B cell (primary cell): Measurements from ENCODE around the gene TNFRSF1A. TPM values are rescaled to one million over a fixed set of nuclear protein-coding genes. Genes with fewer than 3 reads are reported as not detected.

ENCODE experiments used
- ATAC-seq: fragments of 200-7000 bp; cut with Tn5 transposase; one replicate; pipeline ENCODE4 v1.10.0; 2021; ENCODE audit warnings: low read depth, mild to moderate bottlenecking, moderate number of reproducible peaks, moderate library complexity
- CTCF ChIA-PET: fragments of 350-600 bp; sonication (Branson Sonifier 250); formaldehyde crosslinking; loops from one replicate; lab custom pipeline; 2021; ENCODE audit warnings: antibody characterized with exemption, inconsistent platforms; lab: Charles Lee
- POLR2A ChIA-PET: fragments of 350-600 bp; sonication (Branson Sonifier 250); formaldehyde crosslinking; loops from one replicate; lab custom pipeline; 2021; ENCODE audit warnings: antibody characterized with exemption; lab: Charles Lee
- DNase-seq: peaks from one replicate; pipeline ENCODE4 v3.0.0; 2013
- H2AFZ ChIP-seq: 2 replicates; pipeline ENCODE4 v1.6.1; 2012; ENCODE audit warnings: mild to moderate bottlenecking, low read depth, low read length; ENCODE audit not compliant: insufficient read depth, poor library complexity, severe bottlenecking
- H3K27ac ChIP-seq, 2 donors: 1 replicate in 1 of 2; 2 replicates in 1 of 2; pipeline ENCODE4 v1.5.1; 2012 to 2013; ENCODE audit warnings: low read length in 2 of 2, mild to moderate bottlenecking in 2 of 2, moderate library complexity in 1 of 2
- H3K27me3 ChIP-seq, 4 experiments: fragments of 200-600 bp in 1 of 4; sonication (generic) in 1 of 4; replicated peaks in 1 of 4; 1 replicate in 2 of 4; 2 replicates in 2 of 4; pipeline versions ENCODE4 v1.6.1 to v1.7.0; 2013 to 2016; ENCODE audit warnings: low read length in 3 of 4, mild to moderate bottlenecking in 2 of 4, mixed read lengths in 1 of 4, moderate library complexity in 1 of 4; ENCODE audit not compliant: insufficient read depth in 4 of 4, control insufficient read depth in 3 of 4; ENCODE audit errors: control extremely low read depth in 1 of 4
- H3K36me3 ChIP-seq, 2 experiments: replicated peaks in 1 of 2; 1 replicate in 1 of 2; 2 replicates in 1 of 2; pipeline versions ENCODE4 v1.6.1 to v1.7.1; 2013; ENCODE audit warnings: low read length in 1 of 2; ENCODE audit not compliant: insufficient read depth in 2 of 2, control insufficient read depth in 1 of 2; ENCODE audit errors: control extremely low read depth in 1 of 2, extremely low read depth in 1 of 2
- H3K4me1 ChIP-seq, 2 donors: fragments of 200-600 bp in 1 of 2; sonication (generic) in 1 of 2; 1 replicate in 1 of 2; 2 replicates in 1 of 2; pipeline versions ENCODE4 v1.5.1 to v1.6.1; 2013 to 2017; ENCODE audit warnings: low read length in 2 of 2; ENCODE audit not compliant: control insufficient read depth in 2 of 2, insufficient read depth in 2 of 2
- H3K4me2 ChIP-seq: replicated peaks from 2 replicates; pipeline ENCODE3; 2012; ENCODE audit warnings: mild to moderate bottlenecking, low read depth, low read length; ENCODE audit not compliant: poor library complexity, severe bottlenecking
- H3K4me3 ChIP-seq, 5 experiments: fragments of 200-600 bp in 1 of 5; sonication (generic) in 1 of 5; 1 replicate in 3 of 5; 2 replicates in 2 of 5; pipeline versions ENCODE4 v1.5.1 to v1.7.0; 2011 to 2016; ENCODE audit warnings: low read length in 4 of 5, mild to moderate bottlenecking in 4 of 5, low read depth in 2 of 5, control low read depth in 1 of 5, moderate library complexity in 1 of 5; ENCODE audit not compliant: insufficient read depth in 1 of 5; ENCODE audit errors: control extremely low read depth in 1 of 5, extremely low read depth in 1 of 5
- H3K79me2 ChIP-seq: fragments of 200-600 bp; sonication (generic); one replicate; pipeline ENCODE4 v1.6.0; 2016; ENCODE audit warnings: low read length; ENCODE audit not compliant: control insufficient read depth, insufficient read depth
- H3K9ac ChIP-seq: fragments of 200-600 bp; sonication (generic); 2 replicates; pipeline ENCODE4 v1.6.1; 2017; ENCODE audit warnings: mild to moderate bottlenecking, low read length, moderate library complexity
- H3K9me3 ChIP-seq, 3 donors: one replicate each; pipeline versions ENCODE4 v1.6.1 to v1.7.1; 2013; ENCODE audit warnings: low read length in 2 of 3; ENCODE audit not compliant: control insufficient read depth in 2 of 3, insufficient read depth in 1 of 3; ENCODE audit errors: control extremely low read depth in 1 of 3
- H4K20me1 ChIP-seq: 2 replicates; pipeline ENCODE4 v1.6.0; 2012; ENCODE audit warnings: mild to moderate bottlenecking, low read length; ENCODE audit not compliant: insufficient read depth, control insufficient read depth, poor library complexity, severe bottlenecking
- H3K27ac Mint-ChIP-seq: one replicate; pipeline ENCODE4 v1.8.0; 2021; ENCODE audit warnings: mixed read lengths
- H3K27me3 Mint-ChIP-seq: one replicate; pipeline ENCODE4 v1.8.0; 2021; ENCODE audit warnings: mixed read lengths
- H3K4me1 Mint-ChIP-seq: one replicate; pipeline ENCODE4 v1.8.0; 2021; ENCODE audit warnings: mixed read lengths
- H3K4me3 Mint-ChIP-seq: one replicate; pipeline ENCODE4 v1.8.0; 2021; ENCODE audit warnings: mixed read lengths
- H3K9me3 Mint-ChIP-seq: one replicate; pipeline ENCODE4 v1.8.0; 2022; ENCODE audit warnings: mixed read lengths; ENCODE audit not compliant: insufficient read depth
- CTCF ChIP-seq: fragments of 200-600 bp; IDR thresholded peaks from one replicate; pipeline ENCODE4 v1.8.0; 2022; ENCODE audit warnings: antibody characterized with exemption, mild to moderate bottlenecking
- EZH2 ChIP-seq: IDR thresholded peaks from 2 replicates; pipeline ENCODE4 v1.6.1; 2012; ENCODE audit warnings: borderline replicate concordance, low read depth, mild to moderate bottlenecking, moderate library complexity, low read length; ENCODE audit not compliant: insufficient read depth, poor library complexity, severe bottlenecking
- WGBS: methylation state at CpG from one replicate; pipeline ENCODE4 v1.1.5; 2013; ENCODE audit warnings: missing lambda C conversion rate; ENCODE audit not compliant: insufficient coverage; 5-methylcytosine and 5-hydroxymethylcytosine counted together
- intact Hi-C: fragments of 100-400 bp; cut with micrococcal nuclease; formaldehyde crosslinking; loops from one replicate; pipeline ENCODE4 v1.10.0; 2022
- polyA plus RNA-seq: library from polyadenylated mRNA; depleted of rRNA; stranded (reverse); fragments of >200 nt; gene quantifications from 2 replicates; pipeline ENCODE4 v1.2.3, GENCODE V29; 2012
- total RNA-seq, 2 donors: library from RNA; stranded (reverse); fragments of 120-200 nt in 1 of 2; gene quantifications; 1 replicate in 1 of 2; 2 replicates in 1 of 2; pipeline versions ENCODE4 v1.2.3 to v1.2.4, GENCODE V29; 2013 to 2022

The TNFRSF1A gene
- total and polyA plus RNA-seq, 2 donors (not counting 1 experiment from before 2014, with no cell fraction given) = 0.59 to 1.6 TPM

- peaks cover 6 to 8% of the 10 kb centered on the region in 2 donors for H3K4me1 ChIP-seq
- H3K4me1 Mint-ChIP-seq = peaks cover 4% of the 10 kb centered on the region
- no peak overlapping the region for H3K27ac ChIP-seq
- H3K79me2 ChIP-seq = no peaks in the 10 kb centered on the region
- peaks cover 0 to 3% (median 0%) of the 10 kb centered on the region in 3 donors for H3K9me3 ChIP-seq
- peak overlapping the region; percentile 37 for H3K27ac Mint-ChIP-seq
- peaks cover 0 to 45% (median 19%) of the 10 kb centered on the region in 4 experiments for H3K27me3 ChIP-seq
- H3K4me3 Mint-ChIP-seq = no peak overlapping the region
- no peaks in the 10 kb centered on the region for H4K20me1 ChIP-seq
- TF ChIP-seq CTCF = no peak
- no peak for TF ChIP-seq EZH2
- H3K4me2 ChIP-seq = no peak overlapping the region
- no peak overlapping the region for H2AFZ ChIP-seq
- no peak for DNase-seq
- no peaks in the 10 kb centered on the region for H3K9me3 Mint-ChIP-seq
- no peak overlapping the region for H3K4me3 ChIP-seq
- intact Hi-C loops = no loop called here
- no peak overlapping the region for H3K9ac ChIP-seq
- POLR2A ChIA-PET = no interaction called here
- CTCF ChIA-PET = interaction anchor here (1.1 kb wide), 1 partner anchor 165 kb away, joined by 3 read pairs; no protein-coding TSS in a partner anchor
- ATAC-seq = no peak
- H3K36me3 ChIP-seq = no peaks in the 10 kb centered on the region
- peaks cover 55% of the 10 kb centered on the region for H3K27me3 Mint-ChIP-seq
- WGBS = 47% methylated on average over 6 of the region's 8 CpGs
Measured at GRCh38 chr12:6372403-6373003, 30.6 kb upstream of the TNFRSF1A start.

- CTCF ChIA-PET = interaction anchor here (1.1 kb wide), 1 partner anchor 166 kb away, joined by 3 read pairs; no protein-coding TSS in a partner anchor
- Histone ChIP-seq H3K4me3 (no peak overlapping the region), H3K79me2 (no peaks in the 10 kb centered on the region), H4K20me1 (no peaks in the 10 kb centered on the region), H2AFZ (no peak overlapping the region), H3K9me3 (peaks cover 0 to 3% (median 3%) of the 10 kb centered on the region in 3 donors), H3K36me3 (no peaks in the 10 kb centered on the region), H3K4me1 (peaks cover 6 to 8% of the 10 kb centered on the region in 2 donors), H3K27me3 (peaks cover 0 to 32% (median 12%) of the 10 kb centered on the region in 4 experiments), H3K4me2 (no peak overlapping the region), H3K27ac (no peak overlapping the region), H3K9ac (no peak overlapping the region)
- Mint-ChIP-seq H3K27ac (no peak overlapping the region), H3K27me3 (peaks cover 45% of the 10 kb centered on the region), H3K4me1 (peaks cover 8% of the 10 kb centered on the region), H3K4me3 (no peak overlapping the region), H3K9me3 (no peaks in the 10 kb centered on the region)
- no peak for TF ChIP-seq CTCF
- ATAC-seq = no peak
- POLR2A ChIA-PET = no interaction called here
- intact Hi-C loops = no loop called here
- WGBS = 85% methylated on average over 9 of the region's 15 CpGs
- no peak for DNase-seq
Measured at GRCh38 chr12:6370994-6371754, 29.3 kb upstream of the TNFRSF1A start.
